ENCODE data around the gene SLC25A22.

SLC25A22 gene

DNA sequence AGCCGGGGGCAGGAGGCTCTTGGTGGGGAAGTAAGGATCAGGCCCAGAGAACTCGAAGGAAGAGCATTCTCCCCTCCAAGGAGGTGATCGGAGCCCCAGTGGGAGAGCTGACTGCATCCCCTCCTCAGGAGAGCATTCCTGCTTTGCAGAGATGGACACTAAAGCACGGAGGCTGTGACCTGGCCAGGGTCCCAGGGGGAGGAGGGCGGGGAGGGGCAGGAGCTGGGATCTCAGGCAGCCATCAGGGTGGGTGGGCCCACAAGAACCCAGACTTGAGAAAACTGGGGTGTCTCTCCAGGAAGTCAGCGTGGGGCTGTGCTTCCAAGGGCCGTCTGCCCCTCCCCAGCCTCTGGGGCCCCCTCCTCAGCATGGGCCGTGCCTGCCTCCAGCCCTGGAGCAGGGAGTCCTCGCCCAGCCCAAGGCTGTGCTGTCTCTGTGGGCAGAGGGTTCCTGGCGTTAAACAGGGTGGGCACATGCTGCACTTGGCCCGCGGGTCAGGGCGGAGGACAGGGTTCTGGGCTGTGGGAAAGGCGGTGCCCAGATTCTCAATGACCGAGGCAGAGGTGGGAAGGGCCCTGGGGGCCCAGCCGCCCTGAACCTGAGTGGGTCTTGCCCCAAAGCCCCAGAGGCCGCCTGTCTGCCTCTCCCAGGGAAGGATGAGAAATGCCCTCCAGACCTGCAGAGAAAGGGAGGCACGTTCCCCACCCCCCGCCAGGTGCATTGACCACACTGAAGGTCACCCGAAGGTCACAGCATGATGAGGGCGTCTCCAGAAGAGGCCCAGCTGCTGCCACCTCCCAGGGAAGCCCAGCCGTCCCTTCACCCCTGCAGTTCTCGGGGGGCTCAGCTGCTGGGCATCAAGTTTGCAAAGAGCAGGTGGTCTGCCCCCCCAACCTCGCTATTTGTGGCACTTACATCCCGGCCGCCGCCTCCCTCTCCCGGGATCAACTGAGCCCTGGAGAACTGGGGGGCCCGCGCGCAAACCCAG is 8.8 kb downstream of the SLC25A22 start:
- DNase-seq: no peak

DNA sequence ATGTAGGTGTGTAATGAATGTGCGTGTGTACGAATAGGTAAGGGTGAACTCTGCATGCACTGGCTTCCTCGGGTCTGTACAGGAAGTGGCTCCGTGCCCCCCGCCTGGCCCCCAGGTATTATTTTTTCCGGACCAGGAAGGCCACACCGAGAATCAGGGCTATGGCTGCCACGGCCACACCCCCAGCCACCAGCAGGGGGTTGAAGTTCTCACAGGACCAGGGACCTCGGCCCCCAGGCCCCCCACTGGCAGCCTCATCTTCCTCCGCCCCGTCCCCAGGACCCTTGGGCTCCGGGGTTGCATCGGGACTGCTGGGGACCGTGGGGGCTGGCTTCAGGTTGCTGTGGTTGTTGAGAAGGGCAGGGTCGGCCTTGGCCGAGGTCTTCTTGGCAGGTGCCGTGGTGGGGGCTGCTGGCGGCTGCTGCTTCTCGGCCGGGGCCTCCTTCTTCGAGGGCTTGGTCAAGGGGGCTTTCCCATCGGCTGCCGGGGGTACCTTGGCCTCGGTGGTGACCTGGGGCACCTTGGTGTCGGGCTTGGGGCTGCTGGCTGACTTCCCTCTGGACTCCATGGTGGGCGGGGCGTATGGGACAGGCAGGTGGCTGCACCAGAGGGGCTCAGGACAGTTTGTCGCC is 10.0 kb downstream of the SLC25A22 start:
- no peak for DNase-seq

DNA sequence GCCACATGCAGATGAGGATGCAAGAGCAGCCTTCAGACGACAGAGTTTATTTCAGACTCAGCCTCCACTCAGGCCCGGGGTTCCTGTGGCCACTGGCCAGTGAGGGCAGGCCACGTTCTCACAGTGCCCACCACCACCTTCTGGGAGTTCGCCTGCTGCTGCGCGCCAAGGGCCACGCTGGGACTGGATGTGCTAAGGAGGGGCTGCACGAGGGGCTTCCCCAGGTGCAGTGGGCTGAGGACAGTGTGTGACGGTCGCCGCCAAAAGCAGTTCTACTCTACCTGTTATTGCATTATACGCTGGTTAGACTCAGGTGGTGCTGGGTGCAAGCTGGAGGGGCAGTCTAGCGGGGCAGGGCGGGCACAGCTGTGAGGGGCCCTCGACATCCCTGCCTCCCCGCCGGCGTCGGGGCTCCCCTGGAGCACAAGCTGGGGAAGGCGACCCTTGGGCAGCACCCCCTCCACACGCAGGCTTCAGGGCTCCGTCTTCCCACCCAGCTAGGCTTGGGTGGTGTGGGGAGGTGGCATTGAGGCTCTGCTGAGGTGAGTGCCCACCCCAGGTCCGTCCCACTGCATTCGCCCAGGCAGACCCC is 10.9 kb downstream of the SLC25A22 start:
- DNase-seq: no peak

DNA sequence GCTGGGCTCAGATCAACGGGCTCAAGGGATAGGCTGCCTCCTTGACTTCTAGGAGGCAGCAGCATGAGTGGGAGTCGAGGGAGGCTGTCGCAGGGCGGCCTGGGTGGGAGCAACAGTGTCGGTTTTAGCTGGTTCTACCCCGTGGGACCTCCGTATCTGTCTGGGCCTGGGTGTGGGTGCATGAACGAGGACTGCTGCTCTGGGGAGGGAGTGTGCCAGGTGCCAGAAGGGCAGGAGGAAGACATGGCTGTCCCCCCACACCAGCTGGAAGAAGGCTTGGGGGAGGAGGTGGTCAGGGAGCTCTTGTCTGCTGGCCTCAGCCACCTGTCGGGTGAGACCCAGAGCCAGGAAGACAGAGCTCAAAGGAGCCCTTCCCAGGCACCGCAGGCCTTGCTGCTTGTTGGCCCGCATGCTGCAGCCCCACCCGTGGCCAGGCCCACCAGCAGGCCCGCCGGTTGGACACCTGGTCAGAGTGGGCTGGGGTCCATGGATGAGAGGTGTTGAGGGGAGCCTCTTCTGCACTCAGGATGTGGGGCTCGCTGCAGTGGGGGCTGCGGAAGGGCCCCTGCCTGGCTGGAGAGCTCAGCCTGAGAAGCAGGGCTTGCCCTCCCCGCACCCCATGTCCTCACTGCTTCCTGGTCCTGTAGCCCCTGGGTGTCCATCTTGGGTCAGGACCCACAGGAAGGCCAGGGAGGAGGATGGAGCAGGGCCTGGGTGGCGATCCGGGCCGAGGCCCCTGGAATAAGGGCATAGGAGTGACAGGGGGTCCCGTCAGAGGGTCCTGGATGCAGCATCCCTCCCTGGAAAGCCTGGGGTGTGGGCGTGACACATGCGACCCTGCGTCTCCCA is 11.6 kb downstream of the SLC25A22 start:
- DNase-seq: no peak

DNA sequence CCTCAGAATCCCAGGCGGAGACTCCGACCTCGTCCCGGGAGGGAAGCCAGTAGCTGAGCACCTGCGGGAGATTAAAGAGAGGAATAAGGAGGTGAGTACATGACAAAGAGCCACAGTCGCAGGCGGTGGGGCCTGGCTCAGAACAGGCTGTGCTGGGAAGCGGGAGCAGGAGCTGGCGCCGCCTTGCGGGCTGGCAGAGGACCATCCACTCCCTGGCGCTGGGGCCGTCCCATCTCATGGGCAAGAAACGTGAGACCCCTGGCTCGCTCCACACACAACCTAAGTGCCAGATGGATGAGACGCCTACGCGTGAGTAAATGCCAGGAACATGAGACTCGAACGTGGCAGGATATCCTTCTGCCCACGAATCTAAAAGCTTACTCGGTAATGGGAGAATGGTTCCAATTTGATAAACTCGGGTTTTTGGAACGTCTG is 14.5 kb downstream of the SLC25A22 start:
- DNase-seq: no peak

DNA sequence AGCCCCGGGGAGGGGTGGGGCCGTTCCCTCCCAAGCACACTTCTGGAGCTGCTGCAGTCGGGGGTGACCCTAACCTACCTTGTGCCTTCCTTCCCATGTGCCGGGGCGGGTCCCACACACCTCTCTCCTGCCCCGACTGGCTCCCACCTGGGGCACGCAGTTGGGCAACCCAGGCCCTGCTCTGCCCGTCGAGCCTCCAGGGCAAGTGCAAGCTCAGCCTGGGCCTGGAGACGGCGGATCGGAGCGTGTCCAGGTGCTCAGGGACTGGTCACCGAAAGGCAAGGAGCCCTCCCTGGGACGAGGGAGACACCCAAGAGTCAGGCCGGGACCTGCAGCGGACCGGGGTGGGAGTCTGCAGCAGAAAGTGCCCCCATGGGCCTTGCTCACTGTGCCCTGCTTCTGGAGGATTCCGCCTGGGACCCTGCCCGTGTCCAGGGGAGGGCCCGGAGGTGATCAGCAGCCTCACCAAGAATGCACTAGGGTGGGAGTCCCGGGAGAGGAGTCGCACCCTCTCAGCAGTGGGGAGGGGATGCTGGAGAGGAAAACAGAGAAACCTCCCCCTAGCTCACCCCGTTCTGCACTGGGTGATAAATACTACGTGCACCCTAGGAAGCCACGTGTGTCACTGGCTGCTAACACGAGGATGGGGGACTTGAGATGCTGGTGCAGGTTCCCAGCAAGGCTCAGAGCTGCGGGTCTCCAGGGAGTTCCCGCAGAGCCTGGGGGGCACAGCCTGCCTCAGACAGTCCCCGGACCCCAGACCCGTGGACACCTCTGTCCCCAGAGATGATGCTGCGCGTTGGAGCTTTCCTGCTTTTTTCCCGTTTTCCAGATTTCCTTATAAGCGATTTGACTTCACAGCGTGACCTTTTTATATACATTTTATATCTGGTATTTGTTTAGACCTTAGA is 15.6 kb downstream of the SLC25A22 start:
- DNase-seq: no peak

DNA sequence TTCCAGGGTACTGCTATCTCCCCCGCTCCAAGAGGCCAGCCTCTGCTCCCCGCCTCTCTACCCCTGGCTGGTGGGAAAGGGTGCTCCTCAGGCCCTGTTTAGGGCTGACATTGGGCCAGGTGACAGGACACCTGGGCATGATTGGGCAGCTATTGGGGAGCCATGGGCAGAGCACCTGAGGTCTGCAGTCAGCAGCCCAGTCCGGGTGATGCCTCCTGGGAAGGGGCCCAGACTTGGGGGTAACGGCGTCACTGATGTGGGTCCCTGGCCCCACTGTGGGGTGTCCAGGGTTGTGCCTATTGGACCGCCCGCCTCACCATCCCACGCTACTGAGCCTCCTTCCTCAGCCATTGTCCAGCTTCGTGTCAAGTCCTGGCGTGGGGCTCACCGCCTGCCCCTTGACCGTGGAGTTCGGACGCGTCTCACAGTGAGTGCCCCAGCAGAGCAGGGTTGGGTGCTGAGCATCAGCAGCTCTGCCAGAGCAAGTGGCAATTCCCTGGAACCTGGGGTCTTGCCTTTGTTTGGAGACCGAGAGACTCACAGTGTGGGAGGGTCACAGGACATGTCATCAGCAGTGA is 18.0 kb downstream of the SLC25A22 start:
- DNase-seq: no peak

DNA sequence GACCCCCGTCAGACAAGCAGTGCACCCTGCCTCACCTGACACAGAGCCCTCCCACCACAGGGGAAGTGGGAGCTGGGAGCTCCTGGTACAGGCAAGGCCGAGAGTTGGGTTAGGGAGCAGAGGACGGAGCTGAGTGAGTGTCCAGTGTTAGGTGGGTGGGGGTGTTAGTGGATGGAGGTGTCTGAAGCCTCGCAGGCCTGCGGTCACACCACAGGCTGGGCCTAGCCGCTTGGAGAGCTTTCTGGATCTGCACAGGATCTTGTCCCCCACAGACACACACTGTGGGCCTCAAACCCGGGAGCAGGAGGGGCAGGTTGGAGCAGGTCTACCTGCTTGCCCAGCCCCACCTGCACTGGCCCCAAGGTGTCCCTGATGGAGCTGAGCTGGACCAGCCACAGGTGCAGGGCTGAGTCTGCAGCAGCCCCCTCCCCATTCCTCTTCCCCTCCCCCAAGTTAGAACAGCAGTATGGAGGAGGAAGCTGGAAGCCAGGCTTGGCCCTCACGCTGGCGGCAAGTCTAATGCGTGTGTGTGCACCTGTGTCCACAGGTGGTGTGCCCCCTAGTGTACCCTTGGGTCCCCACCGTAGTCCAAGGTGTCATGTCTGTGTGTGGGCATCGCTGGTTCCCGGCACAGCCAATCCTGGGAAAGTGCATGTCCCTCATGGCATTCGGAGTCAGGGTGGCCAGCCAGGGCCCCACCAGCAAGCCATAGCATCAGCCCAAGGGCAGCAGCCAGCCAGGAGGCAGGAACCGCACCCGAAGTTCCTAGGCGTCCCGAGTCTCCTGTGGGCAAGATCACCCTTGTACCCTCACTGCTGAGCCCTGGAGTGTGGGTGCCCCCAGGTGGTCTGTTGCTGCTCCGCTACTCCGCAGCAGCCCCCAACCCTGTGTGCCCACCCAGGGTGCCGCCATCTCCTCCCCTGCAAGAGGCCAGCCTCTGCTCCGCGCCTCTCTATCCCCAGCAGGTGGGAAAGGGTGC is 18.8 kb downstream of the SLC25A22 start:
- DNase-seq: no peak

DNA sequence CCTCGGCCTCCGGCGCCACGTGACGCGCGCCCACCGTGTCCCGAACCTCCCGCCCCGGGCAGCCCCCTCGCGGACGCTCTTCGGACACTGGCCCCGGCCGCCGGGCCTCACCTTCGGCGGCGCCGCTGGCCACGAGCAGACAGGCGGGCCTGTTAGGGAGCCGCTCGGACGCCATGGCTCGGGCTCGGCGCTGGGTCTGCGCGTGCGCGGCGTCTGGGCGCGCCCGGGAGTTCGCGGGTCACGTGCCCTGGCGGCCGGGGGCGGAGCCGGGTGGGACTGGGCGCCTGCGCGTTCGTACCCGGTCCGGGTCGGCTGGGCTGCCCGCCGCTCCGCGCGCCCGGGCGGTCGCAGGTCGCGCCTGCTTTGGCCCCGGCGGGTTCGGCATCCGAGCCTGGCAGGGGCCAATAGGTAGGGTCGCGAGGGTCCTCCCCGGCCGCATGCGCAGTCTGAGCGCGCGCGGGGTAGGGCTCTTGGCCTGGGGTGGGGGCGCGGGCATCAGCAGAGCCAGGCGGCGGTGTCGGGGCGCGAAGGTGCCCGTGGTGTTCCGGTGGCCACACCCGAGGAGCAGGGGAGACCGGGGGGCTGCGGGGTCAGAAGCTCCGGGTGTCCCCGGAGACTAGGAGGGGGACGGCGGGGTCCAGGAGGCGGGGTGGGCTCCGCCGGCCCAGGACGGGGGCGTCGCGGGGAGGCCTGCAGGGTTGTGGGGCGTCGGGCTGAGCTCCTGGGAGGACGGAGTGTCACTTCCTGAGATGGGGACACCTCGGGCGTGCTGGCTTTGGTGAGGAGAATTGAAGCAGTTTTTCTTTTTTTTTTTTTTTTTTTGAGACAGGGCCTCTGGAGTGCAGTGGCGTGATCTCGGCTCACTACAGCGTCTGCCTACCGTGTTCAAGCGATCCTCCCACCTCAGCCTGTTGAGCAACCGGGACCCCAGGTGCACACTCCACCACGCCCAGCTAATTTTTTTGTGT is 20.5 kb downstream of the SLC25A22 start, which contains the start of gene GATD1:
GATD1 (minus strand) TSS at position 200 of the 968 bp plus-strand sequence; CDS start at position 175, 25 bp downstream.
- DNase-seq: peak; percentile 92

DNA sequence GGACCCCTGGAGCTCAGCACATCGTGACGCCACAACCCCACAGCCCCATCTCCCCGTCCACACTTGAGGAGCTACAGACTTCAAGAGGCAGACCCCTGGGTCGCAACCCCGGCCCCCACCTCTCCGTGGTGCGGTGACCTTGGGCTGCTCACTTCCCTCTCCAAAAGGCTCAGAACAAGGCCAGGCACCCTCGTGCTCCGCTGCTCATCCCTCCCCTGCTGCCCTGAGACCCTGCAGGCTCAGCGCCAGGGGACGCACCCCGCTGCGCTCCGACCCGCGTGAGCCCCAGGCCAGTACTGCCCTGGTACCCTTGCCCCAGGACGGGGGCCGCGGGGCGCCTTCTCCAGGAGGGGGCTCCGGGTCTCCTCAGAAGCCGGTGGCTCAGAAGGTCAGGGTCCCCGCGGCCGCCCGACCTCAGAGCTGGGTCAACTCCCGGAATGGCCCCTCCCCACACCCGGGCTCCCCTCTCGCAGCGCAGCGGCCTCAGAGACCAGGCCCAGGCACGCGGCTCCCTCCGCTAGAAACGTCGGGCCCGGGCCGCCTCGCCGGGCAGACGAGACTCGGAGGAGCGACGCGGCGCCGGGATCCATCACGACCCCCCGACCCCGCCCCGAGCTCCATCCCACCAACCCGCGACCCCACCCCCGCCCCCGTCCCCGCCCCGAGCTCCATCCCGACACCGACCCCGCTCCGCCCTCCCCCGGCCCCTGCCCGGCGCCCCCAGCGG is 21.4 kb downstream of the SLC25A22 start:
- DNase-seq: peak; percentile 36

DNA sequence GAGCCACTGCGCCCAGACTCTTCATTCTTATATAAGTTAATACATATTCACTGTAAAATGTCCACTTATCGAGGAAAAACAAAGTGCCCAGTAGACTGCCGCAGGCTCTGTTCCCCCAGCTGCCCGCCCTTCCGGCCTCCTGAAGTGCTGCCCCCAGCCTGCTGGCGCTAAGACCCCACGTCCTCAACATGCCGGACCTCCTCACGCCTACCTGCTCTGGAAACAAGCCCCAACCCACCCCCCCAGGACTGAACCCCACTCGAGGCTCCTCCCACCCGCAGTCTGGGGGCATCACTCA is 21.9 kb downstream of the SLC25A22 start:
- DNase-seq: no peak

DNA sequence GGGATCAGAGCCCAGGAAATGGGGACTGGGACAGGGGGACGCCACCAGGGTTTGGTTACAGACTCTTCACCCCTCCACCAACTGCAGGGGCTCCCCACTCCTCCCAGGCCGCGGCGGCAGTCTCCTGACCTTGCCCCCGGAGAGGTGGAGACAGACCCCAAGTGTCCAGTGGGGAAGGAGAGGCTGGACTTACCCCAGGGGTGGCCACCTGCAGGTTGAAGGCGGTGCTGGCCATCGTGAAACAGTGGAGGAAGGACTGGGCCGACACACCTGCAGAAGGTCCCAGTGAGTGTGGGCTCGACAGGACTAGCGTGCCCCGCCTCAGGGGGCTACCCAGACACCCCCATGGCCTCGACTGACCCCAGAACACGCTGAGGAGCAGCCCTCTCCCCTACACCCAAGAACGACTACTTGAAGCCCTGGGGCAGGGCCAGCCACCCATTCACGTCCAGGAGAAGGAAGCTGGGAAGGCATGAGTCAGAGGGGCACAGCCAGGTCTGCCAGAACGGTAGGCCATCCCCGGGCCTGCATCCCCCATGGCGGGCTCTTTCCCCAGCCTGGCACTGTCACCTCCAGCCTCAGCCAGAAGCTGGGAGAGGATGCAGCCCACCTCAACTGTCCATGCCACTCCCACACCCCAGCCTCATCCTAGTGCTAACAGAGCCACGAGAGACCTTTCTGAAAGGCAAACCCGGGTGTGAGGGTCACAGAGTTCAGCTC is 23.0 kb downstream of the SLC25A22 start:
- no peak for DNase-seq

DNA sequence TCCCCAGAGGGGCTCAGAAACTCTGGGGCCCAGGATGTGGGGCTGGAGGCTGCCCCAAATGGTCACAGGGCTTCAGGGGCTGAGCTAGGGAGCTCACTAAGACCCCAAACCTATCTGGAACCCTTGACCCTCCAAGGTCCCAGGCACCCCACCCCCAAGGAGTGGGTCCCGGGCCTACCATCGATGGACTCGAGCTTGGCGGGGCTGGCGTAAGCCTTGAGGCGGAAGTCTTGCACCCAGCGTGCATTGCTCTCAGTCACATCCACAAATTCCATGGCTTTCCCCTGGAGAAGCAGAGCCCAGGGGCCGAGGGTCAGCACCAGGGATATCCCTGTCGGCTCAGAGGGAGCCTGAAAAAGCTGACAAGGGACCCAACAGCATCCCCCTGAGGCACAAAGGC is 24.3 kb downstream of the SLC25A22 start:
- no peak for DNase-seq

DNA sequence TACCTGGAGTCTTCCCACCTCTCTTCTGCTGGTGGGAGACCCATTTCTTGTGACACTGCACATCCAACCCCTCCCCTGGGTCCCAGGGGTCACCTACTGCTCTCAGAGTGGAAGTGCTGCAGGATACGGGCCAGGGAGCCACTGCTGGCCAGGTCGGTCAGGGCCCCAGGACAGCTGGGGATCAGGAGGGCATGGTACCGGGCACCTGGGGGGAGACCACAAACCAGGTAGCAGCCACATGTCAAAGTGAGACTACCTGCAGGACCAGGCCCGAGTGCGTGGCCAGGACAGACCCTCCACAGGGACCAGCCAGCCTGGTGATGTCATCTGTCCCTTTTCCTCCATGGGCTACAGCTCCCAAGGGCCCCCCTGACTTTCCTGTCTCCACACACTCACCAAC is 24.7 kb downstream of the SLC25A22 start:
- DNase-seq: no peak

DNA sequence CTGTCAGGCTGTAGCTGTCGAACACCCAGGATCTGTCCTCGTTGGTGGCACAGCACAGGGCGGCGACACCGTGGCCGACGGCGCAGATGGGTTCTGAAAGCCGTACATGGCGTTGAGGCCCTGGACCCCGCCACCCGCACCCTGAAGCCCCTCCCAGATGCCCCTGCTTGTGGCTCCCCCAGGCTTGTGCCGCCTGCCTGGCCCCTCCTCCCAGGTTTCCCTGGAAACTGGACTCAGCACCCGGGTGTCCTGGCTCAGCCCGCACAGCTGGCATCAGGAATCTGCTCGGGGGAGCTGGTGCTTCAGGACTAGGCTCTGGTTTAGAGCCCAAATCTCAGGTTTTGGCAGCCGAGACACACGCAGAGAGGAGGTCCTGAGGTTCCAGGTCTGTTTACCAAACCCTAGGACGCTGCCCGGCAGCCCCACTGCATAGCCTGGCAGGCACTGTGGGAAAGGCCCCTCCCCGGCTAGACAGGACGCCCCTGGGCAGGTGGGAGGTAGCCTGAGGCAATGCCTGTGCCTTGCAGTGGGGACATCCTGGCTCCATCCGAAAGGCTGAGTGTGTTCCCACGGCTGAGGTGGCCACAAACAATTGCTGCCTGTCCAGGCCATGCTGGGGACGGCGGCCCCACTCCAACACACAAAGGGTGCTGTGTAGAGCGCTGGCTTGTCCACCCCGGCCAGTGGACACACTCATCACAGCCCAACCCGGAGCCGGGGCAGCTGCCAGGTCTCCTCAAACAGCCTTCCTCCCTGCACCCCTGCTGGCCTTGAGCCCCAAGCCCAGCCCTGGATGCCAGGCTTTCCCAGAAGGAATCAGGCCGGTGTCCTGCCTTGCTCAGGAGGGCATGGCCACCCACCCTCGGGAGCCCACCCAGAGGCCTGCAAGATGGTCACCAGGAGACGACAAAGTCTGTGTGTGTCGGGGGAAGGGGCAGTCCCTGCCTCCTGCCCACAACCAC is 25.4 kb downstream of the SLC25A22 start:
- DNase-seq: no peak

DNA sequence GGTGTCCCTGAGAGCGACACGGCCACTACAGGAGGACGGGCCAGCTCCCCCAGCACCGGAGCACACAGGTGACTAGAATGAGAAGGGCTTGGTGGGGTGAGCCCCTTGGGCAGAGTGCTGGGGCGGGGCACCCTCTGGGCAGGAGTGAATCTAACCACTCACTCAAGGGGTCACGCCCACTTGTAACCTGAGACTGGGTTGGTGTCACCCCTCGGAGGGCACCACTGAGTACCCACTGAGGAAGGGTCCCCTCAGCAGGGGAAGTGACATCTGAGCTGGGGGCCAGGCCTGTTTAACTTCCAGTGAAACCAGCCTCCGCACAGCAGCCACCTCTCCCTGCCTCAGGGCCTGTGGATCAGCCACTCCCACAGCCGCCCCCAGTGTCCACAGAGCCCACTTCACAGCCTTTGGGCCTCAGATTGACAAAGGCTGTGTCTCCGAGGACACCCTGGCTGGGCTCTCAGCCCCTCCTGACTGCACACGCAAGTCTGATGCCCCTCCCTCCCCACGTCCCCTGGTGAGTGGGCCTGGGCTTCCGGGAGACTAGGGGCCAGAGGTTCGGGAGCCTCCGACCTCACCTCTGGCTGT is 26.4 kb downstream of the SLC25A22 start:
- DNase-seq: no peak
